ENCODE data around the gene DTHD1.

The DTHD1 gene

DNA sequence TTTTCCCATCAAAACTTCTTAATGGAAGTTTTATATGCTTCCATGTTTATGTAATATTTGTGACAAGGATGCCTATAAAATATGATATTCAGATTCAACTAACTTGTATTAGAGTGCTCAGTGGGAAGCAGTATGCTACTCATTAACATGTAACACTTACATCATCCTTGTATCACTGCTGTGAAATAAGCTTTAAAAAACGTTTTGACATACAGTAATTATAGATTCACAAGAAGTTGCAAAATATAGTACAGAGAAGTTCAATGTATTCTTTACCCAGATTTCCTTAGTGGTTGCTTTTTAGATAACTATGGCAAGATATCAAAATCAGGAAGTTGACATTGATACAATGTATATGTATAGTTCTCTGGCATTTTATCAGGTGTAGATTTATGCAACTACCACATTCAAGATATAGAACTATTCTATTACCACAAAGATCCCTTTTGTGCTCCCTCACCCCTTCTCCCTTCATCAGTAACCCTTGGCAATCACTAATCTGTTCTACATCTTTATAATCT is 56.3 kb downstream of the DTHD1 start:
- no peaks in the 10 kb centered on the region for H3K4me1 ChIP-seq (ENCODE audit: control insufficient read depth in 5 of 5, insufficient read depth in 5 of 5, low read length in 5 of 5)
- H3K4me3 ChIP-seq (ENCODE audit: low read depth in 1 of 5, low read length in 5 of 5): no peak overlapping the region
- H3K27ac ChIP-seq (ENCODE audit: low read depth, low read length): no peak overlapping the region

DNA sequence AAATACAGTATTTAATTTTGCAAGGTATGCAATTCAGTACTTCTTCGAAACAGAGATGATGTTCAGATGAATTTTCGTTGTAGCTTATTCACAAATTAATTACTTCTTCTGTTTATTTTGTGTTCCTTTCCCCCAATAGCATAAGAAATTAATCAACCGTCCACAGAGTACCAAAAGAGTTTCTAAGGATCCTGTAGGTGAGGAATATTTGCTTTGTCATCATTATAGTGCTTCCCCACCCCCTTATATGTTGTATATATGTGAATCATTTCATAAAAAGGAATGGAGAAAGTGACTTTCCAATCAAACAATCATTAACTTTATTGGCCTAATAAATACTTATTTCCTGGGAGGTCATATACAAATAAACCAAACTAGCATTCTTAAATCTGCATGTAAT is 57.6 kb downstream of the DTHD1 start:
- no peaks in the 10 kb centered on the region for H3K9me3 ChIP-seq (ENCODE audit: control insufficient read depth in 5 of 5, low read length in 5 of 5)
- no peaks in the 10 kb centered on the region for H3K4me1 ChIP-seq (ENCODE audit: control insufficient read depth in 5 of 5, insufficient read depth in 5 of 5, low read length in 5 of 5)
- H3K4me3 ChIP-seq (ENCODE audit: low read depth in 1 of 5, low read length in 5 of 5): no peak overlapping the region
- peaks cover 0 to 2% (median 0%) of the 10 kb centered on the region in 5 donors for H3K27me3 ChIP-seq (ENCODE audit: control insufficient read depth in 5 of 5, insufficient read depth in 4 of 5, low read length in 5 of 5)
- H3K36me3 ChIP-seq (ENCODE audit: control insufficient read depth in 5 of 5, insufficient read depth in 5 of 5, low read length in 5 of 5): no peaks in the 10 kb centered on the region
- H3K27ac ChIP-seq (ENCODE audit: low read depth, low read length): no peak overlapping the region
- no peak overlapping the region for H3K9ac ChIP-seq (ENCODE audit: low read length in 5 of 5)

More for the DNA sequence above, 56.3 kb downstream of the DTHD1 start:
- no peaks in the 10 kb centered on the region for H3K9me3 ChIP-seq (ENCODE audit: control insufficient read depth in 5 of 5, low read length in 5 of 5)
- H3K9ac ChIP-seq (ENCODE audit: low read length in 5 of 5): no peak overlapping the region
- no peaks in the 10 kb centered on the region for H3K36me3 ChIP-seq (ENCODE audit: control insufficient read depth in 5 of 5, insufficient read depth in 5 of 5, low read length in 5 of 5)
- peaks cover 0 to 2% (median 0%) of the 10 kb centered on the region in 5 donors for H3K27me3 ChIP-seq (ENCODE audit: control insufficient read depth in 5 of 5, insufficient read depth in 4 of 5, low read length in 5 of 5)

DNA sequence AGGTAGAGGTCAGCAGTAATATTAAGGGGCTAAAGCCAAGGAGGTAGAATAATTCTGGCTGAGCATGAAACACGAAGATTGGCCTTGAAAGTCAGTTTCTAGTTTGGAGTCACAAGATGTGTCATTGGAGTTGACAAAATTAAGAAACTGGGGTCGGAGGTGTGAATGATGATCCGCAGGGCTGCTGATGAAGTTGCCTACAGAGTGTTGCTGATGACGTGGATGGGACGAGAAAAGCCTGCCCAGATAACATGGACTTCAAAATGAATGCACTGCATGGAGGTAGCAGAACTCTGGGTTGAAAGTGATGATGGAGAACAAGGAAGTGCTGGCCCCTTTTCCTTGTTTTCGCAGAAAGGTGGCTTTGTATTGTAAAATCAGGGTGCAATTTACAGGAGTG is 60.5 kb downstream of the DTHD1 start:
- Histone ChIP-seq H3K4me1 (ENCODE audit: control insufficient read depth in 5 of 5, insufficient read depth in 5 of 5, low read length in 5 of 5) (no peaks in the 10 kb centered on the region), H3K4me3 (ENCODE audit: low read depth in 1 of 5, low read length in 5 of 5) (no peak overlapping the region), H3K36me3 (ENCODE audit: control insufficient read depth in 5 of 5, insufficient read depth in 5 of 5, low read length in 5 of 5) (no peaks in the 10 kb centered on the region), H3K9ac (ENCODE audit: low read length in 5 of 5) (no peak overlapping the region), H3K27me3 (ENCODE audit: control insufficient read depth in 5 of 5, insufficient read depth in 4 of 5, low read length in 5 of 5) (no peaks in the 10 kb centered on the region), H3K27ac (ENCODE audit: low read depth, low read length) (no peak overlapping the region), H3K9me3 (ENCODE audit: control insufficient read depth in 5 of 5, low read length in 5 of 5) (no peaks in the 10 kb centered on the region)

DNA sequence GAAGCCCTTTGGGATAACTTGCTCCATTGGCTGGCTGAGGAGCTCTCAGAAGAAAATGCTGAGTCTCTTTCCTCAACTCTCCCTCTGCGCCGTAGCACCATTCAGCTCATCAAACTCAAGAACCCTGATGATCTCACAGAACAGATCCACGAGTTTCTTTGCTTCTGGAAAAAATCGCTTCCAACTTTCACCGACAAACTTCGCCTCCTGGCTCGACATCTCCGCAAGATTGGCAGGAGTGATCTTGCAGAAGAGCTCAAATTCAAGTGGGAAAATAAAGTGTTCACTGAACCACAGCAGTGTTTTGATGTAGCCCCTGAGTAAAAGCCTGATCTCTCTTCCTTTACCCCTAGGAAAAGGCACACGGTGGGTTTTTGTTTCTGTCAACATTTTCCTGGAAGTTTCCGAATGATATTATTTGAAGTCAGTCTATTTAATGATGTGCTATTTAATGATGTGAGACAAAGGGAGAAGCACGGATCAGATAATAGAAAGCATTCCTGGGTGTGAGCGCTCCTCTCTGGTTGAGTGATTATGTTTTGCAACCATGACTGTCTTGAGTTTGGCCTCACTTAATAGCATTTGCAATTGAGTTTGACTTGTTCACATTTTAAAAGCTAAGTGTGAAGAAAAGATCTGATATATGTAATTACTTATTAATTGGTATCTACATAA is 62.2 kb downstream of the DTHD1 start:
- no peaks in the 10 kb centered on the region for H3K27me3 ChIP-seq (ENCODE audit: control insufficient read depth in 5 of 5, insufficient read depth in 4 of 5, low read length in 5 of 5)
- H3K4me1 ChIP-seq (ENCODE audit: control insufficient read depth in 5 of 5, insufficient read depth in 5 of 5, low read length in 5 of 5): no peaks in the 10 kb centered on the region
- H3K9me3 ChIP-seq (ENCODE audit: control insufficient read depth in 5 of 5, low read length in 5 of 5): no peaks in the 10 kb centered on the region
- no peak overlapping the region for H3K27ac ChIP-seq (ENCODE audit: low read depth, low read length)
- no peaks in the 10 kb centered on the region for H3K36me3 ChIP-seq (ENCODE audit: control insufficient read depth in 5 of 5, insufficient read depth in 5 of 5, low read length in 5 of 5)
- no peak overlapping the region for H3K4me3 ChIP-seq (ENCODE audit: low read depth in 1 of 5, low read length in 5 of 5)
- no peak overlapping the region for H3K9ac ChIP-seq (ENCODE audit: low read length in 5 of 5)

DNA sequence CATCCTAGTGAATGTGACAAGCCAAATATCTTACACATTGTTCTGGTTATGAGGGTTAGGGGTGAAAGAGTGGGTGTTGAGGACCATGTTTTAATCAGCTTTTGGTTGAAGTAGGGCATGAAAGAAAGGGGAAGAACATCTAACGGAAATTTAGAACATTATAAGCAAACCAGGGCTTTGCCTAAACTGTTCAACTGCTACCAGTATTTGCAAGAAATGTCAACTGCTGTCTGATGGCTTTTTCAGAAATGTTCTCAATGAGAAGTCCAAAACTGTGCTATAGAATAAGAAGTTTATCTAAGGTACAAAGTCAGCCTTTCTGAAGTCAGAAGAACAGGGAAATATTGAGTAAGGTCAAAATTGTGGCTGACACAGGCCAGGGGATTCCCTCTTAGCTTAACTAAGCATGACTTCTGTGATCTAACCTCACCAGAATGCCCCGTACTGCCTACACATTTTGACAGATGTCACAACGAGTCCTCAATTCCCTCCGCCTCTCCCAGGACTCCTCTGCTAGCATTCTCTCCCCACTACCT is 67.1 kb downstream of the DTHD1 start:
- Histone ChIP-seq H3K4me3 (ENCODE audit: low read depth in 1 of 5, low read length in 5 of 5) (no peak overlapping the region), H3K4me1 (ENCODE audit: control insufficient read depth in 5 of 5, insufficient read depth in 5 of 5, low read length in 5 of 5) (no peaks in the 10 kb centered on the region), H3K9me3 (ENCODE audit: control insufficient read depth in 5 of 5, low read length in 5 of 5) (no peaks in the 10 kb centered on the region), H3K27me3 (ENCODE audit: control insufficient read depth in 5 of 5, insufficient read depth in 4 of 5, low read length in 5 of 5) (no peaks in the 10 kb centered on the region), H3K36me3 (ENCODE audit: control insufficient read depth in 5 of 5, insufficient read depth in 5 of 5, low read length in 5 of 5) (no peaks in the 10 kb centered on the region), H3K27ac (ENCODE audit: low read depth, low read length) (no peak overlapping the region), H3K9ac (ENCODE audit: low read length in 5 of 5) (no peak overlapping the region)

- Histone ChIP-seq H3K9ac (ENCODE audit: low read length in 5 of 5) (peak overlapping the region in 1 of 5 donors; percentile 24), H3K27ac (ENCODE audit: low read depth, low read length) (no peak overlapping the region), H3K27me3 (ENCODE audit: control insufficient read depth in 5 of 5, insufficient read depth in 4 of 5, low read length in 5 of 5) (no peaks in the 10 kb centered on the region), H3K9me3 (ENCODE audit: control insufficient read depth in 5 of 5, low read length in 5 of 5) (no peaks in the 10 kb centered on the region), H3K4me3 (ENCODE audit: low read depth in 1 of 5, low read length in 5 of 5) (no peak overlapping the region), H3K4me1 (ENCODE audit: control insufficient read depth in 5 of 5, insufficient read depth in 5 of 5, low read length in 5 of 5) (no peaks in the 10 kb centered on the region), H3K36me3 (ENCODE audit: control insufficient read depth in 5 of 5, insufficient read depth in 5 of 5, low read length in 5 of 5) (no peaks in the 10 kb centered on the region)
Measured at GRCh38 chr4:36349938-36350549, 68.6 kb downstream of the DTHD1 start.

DNA sequence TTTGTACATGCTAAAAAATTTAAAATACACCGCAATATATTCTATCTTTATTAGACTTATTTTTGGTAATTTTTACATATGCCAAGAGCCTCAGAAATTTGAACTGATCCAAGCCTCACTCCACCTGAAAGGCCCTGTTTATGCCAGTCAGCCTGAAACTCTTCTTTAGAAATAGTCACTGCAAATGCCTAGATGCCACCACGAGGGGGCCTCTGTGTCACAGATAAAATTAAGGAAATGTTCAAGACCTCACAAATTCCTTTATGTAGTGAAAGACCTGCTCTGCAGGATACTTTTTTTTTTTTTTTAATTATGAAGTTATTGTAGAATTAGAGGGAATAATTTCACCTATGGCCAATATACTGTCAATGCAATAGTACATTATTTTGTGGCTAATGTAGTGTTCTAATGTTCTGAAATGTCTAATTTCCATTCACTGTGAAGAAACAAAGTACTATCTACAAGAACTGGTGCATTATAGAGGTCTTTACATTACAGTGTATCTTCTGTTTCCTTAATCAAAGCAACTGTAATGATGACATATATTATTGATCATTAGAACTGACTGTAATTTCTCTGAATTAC is 69.8 kb downstream of the DTHD1 start:
- no peak overlapping the region for H3K9ac ChIP-seq (ENCODE audit: low read length in 5 of 5)
- H3K27ac ChIP-seq (ENCODE audit: low read depth, low read length): no peak overlapping the region
- no peak overlapping the region for H3K4me3 ChIP-seq (ENCODE audit: low read depth in 1 of 5, low read length in 5 of 5)
- H3K4me1 ChIP-seq (ENCODE audit: control insufficient read depth in 5 of 5, insufficient read depth in 5 of 5, low read length in 5 of 5): no peaks in the 10 kb centered on the region
- no peaks in the 10 kb centered on the region for H3K9me3 ChIP-seq (ENCODE audit: control insufficient read depth in 5 of 5, low read length in 5 of 5)
- H3K27me3 ChIP-seq (ENCODE audit: control insufficient read depth in 5 of 5, insufficient read depth in 4 of 5, low read length in 5 of 5): no peaks in the 10 kb centered on the region
- H3K36me3 ChIP-seq (ENCODE audit: control insufficient read depth in 5 of 5, insufficient read depth in 5 of 5, low read length in 5 of 5): no peaks in the 10 kb centered on the region

- no peak overlapping the region for H3K27ac ChIP-seq (ENCODE audit: low read depth, low read length)
- no peak overlapping the region for H3K9ac ChIP-seq (ENCODE audit: low read length in 5 of 5)
- no peaks in the 10 kb centered on the region for H3K4me1 ChIP-seq (ENCODE audit: control insufficient read depth in 5 of 5, insufficient read depth in 5 of 5, low read length in 5 of 5)
- H3K36me3 ChIP-seq (ENCODE audit: control insufficient read depth in 5 of 5, insufficient read depth in 5 of 5, low read length in 5 of 5): no peaks in the 10 kb centered on the region
- no peak overlapping the region for H3K4me3 ChIP-seq (ENCODE audit: low read depth in 1 of 5, low read length in 5 of 5)
- no peaks in the 10 kb centered on the region for H3K27me3 ChIP-seq (ENCODE audit: control insufficient read depth in 5 of 5, insufficient read depth in 4 of 5, low read length in 5 of 5)
- no peaks in the 10 kb centered on the region for H3K9me3 ChIP-seq (ENCODE audit: control insufficient read depth in 5 of 5, low read length in 5 of 5)
Measured at GRCh38 chr4:36353998-36354397, 72.6 kb downstream of the DTHD1 start.

DNA sequence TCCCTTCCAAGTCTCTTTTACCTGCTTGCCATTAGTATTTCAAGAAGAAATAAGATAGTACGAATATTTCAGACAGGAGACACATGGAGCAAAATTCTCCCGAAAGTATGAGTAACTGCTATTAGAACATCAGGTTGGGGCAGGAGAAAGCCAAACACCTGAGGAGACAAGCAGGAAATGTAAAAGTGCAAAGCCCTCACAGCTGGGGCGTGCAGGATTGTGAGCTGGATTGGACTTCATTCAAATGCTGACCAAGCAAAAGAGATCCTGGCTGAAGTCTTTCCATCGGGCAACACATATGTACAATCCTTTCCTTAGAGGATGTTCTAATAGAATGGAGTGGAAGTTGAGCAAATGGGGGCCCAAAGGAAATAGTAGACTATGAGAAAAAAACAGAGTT is 76.8 kb downstream of the DTHD1 start:
- Histone ChIP-seq H3K9me3 (ENCODE audit: control insufficient read depth in 5 of 5, low read length in 5 of 5) (no peaks in the 10 kb centered on the region), H3K9ac (ENCODE audit: low read length in 5 of 5) (no peak overlapping the region), H3K27me3 (ENCODE audit: control insufficient read depth in 5 of 5, insufficient read depth in 4 of 5, low read length in 5 of 5) (no peaks in the 10 kb centered on the region), H3K4me1 (ENCODE audit: control insufficient read depth in 5 of 5, insufficient read depth in 5 of 5, low read length in 5 of 5) (no peaks in the 10 kb centered on the region), H3K4me3 (ENCODE audit: low read depth in 1 of 5, low read length in 5 of 5) (no peak overlapping the region), H3K27ac (ENCODE audit: low read depth, low read length) (no peak overlapping the region), H3K36me3 (ENCODE audit: control insufficient read depth in 5 of 5, insufficient read depth in 5 of 5, low read length in 5 of 5) (no peaks in the 10 kb centered on the region)

GRCh38 chr4:36360755-36361154 is 79.3 kb downstream of the DTHD1 start:
- H3K27me3 ChIP-seq (ENCODE audit: control insufficient read depth in 5 of 5, insufficient read depth in 4 of 5, low read length in 5 of 5): no peaks in the 10 kb centered on the region
- H3K9me3 ChIP-seq (ENCODE audit: control insufficient read depth in 5 of 5, low read length in 5 of 5): no peaks in the 10 kb centered on the region
- H3K4me1 ChIP-seq (ENCODE audit: control insufficient read depth in 5 of 5, insufficient read depth in 5 of 5, low read length in 5 of 5): no peaks in the 10 kb centered on the region
- H3K36me3 ChIP-seq (ENCODE audit: control insufficient read depth in 5 of 5, insufficient read depth in 5 of 5, low read length in 5 of 5): no peaks in the 10 kb centered on the region
- H3K27ac ChIP-seq (ENCODE audit: low read depth, low read length): no peak overlapping the region
- no peak overlapping the region for H3K9ac ChIP-seq (ENCODE audit: low read length in 5 of 5)
- H3K4me3 ChIP-seq (ENCODE audit: low read depth in 1 of 5, low read length in 5 of 5): no peak overlapping the region
